Measurements from ENCODE around the gene CTSG.

The CTSG gene, protein sequence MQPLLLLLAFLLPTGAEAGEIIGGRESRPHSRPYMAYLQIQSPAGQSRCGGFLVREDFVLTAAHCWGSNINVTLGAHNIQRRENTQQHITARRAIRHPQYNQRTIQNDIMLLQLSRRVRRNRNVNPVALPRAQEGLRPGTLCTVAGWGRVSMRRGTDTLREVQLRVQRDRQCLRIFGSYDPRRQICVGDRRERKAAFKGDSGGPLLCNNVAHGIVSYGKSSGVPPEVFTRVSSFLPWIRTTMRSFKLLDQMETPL

DNA sequence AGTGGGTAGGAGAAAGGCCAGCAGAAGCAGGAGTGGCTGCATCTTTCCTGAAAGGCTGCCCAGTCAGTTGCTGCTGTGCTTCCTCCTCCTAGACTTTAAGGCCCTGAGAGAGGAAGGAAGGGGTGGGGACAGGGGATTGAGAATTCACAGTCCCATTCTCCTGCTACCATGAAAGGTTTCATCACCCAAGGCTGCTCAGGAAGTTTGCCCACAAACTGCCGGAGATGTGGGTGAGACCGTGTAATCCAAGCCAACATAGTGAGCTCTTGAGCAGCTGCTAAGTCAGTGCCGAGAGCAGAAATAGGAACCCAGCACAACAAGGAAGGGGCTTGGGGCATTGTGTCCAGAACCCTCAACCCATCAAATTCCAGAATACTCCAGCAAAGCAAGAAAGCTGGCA, at the start of gene CTSG:
CTSG (minus strand) TSS at position 69 of the 400 bp plus-strand sequence; CDS start at position 42, 27 bp downstream.
- Histone ChIP-seq H3K27ac (ENCODE audit: low read length) (no peak within 1 kb of the TSS), H3K4me1 (ENCODE audit: insufficient read depth, low read length) (no peaks in the 10 kb centered on the region), H3K27me3 (ENCODE audit: insufficient read depth, low read length) (no peaks in the 10 kb centered on the region), H3K4me3 (ENCODE audit: low read length) (no peak within 1 kb of the TSS), H3K9me3 (ENCODE audit: insufficient read depth, low read depth, low read length) (no peaks in the 10 kb centered on the region), H3K36me3 (ENCODE audit: insufficient read depth, low read depth, low read length) (no peaks in the 10 kb centered on the region), H3K9ac (ENCODE audit: low read depth, low read length) (no peak within 1 kb of the TSS)

DNA sequence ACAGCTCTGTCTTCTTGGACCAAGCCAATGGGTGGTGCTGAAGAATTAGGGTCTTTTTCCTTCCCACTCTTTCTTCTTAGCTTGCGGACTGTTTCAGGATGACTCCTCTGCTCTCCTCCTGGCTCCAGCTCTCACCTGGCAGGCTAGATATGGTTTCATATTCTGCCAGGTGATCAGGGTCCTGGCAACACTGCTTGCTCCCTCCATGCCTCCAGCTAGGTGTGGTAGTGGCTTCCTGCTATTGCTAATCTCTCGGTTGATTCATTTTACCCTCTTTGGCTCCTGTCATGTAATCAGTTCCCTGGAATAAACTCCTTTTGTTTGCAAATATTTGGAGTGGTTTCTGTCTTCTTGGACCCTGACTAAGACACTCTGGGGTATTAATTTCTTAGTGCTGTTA, 37.7 kb upstream of the CTSG start:
- Histone ChIP-seq H3K9me3 (ENCODE audit: insufficient read depth, low read depth, low read length) (no peaks in the 10 kb centered on the region), H3K27ac (ENCODE audit: low read length) (no peak overlapping the region), H3K36me3 (ENCODE audit: insufficient read depth, low read depth, low read length) (no peaks in the 10 kb centered on the region), H3K27me3 (ENCODE audit: insufficient read depth, low read length) (no peaks in the 10 kb centered on the region), H3K4me3 (ENCODE audit: low read length) (no peak overlapping the region), H3K4me1 (ENCODE audit: insufficient read depth, low read length) (no peaks in the 10 kb centered on the region), H3K9ac (ENCODE audit: low read depth, low read length) (no peak overlapping the region)

DNA sequence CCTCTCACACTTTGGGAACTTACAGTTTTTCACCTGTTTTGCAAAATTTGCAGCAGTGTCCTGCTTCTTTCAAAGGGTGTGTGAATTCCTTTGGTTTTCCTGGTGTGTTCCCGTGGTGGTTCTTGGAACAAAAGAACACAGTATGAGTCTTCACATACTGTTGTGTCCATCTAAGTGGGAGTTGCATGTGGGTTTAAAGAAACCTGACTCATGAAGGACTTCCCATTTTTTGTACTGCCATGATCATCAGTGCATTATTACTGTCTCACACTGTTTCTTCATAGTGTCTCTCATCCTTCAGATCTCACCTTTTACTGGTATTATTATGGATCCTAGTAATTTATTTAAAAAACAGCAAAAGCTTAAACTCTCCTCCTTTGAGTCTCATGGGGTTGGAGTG, 37.2 kb upstream of the CTSG start:
- Histone ChIP-seq H3K27ac (ENCODE audit: low read length) (no peak overlapping the region), H3K4me1 (ENCODE audit: insufficient read depth, low read length) (no peaks in the 10 kb centered on the region), H3K9me3 (ENCODE audit: insufficient read depth, low read depth, low read length) (no peaks in the 10 kb centered on the region), H3K36me3 (ENCODE audit: insufficient read depth, low read depth, low read length) (no peaks in the 10 kb centered on the region), H3K4me3 (ENCODE audit: low read length) (no peak overlapping the region), H3K9ac (ENCODE audit: low read depth, low read length) (no peak overlapping the region), H3K27me3 (ENCODE audit: insufficient read depth, low read length) (no peaks in the 10 kb centered on the region)

DNA sequence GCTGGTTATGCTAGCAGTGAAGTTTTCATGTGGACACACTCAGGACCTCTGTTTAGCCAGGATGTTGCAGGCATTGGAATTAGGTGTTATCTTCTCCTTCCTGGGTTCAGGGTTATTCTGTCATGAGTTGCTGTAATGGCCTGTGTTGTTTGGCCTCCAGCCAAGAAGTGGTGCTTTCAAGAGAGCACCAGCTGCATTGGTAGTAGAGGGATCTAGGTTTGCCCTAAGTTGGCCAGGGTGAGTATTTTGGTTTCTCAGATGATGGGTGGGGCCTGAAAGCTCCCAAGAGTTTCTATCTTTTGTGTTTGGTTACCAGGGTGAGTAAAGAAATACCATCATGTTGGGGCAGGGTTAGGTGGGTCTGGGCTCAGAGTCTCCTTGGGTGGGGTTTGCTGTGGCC, 36.1 kb upstream of the CTSG start:
- Histone ChIP-seq H3K27ac (ENCODE audit: low read length) (no peak overlapping the region), H3K27me3 (ENCODE audit: insufficient read depth, low read length) (no peaks in the 10 kb centered on the region), H3K4me3 (ENCODE audit: low read length) (no peak overlapping the region), H3K36me3 (ENCODE audit: insufficient read depth, low read depth, low read length) (no peaks in the 10 kb centered on the region), H3K9ac (ENCODE audit: low read depth, low read length) (no peak overlapping the region), H3K4me1 (ENCODE audit: insufficient read depth, low read length) (no peaks in the 10 kb centered on the region), H3K9me3 (ENCODE audit: insufficient read depth, low read depth, low read length) (no peaks in the 10 kb centered on the region)

DNA sequence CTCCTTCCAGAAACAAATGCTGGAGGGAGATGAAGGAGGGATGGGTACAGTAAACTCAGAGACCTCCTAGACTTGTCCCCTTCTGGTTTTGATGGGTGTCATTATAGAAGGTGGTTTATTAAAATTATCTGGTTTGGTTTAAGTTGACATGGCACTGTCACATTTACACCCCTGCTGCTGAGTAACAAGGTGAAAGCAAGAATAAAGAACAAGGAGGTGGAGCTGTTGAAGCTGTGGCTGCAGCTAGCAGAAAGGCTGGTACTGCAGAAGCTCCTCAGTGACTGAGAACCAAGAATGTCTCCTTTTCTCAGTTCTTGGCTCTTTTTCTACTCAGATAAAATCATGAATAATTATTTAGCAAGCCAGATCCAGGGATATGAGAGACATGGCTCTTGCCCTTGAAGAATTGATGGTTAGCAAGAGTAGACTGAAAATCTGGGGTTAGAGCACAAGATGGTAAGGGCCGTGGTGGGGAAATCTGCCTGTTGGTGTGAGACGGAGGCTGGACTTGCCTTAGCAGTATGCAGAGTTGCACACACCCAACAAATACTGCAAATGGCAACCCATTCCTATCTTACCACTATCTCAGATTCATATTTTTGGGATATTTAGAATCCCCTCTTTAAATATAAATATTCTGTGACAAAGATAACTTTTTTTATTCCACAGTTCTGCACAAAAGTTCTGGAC, 33.8 kb upstream of the CTSG start, which contains the start of gene GZMH:
GZMH (minus strand) TSS at position 31 of the 690 bp plus-strand sequence. CDS start 72 bp downstream, outside the sequence.
- Histone ChIP-seq H3K4me3 (ENCODE audit: low read length) (no peak within 1 kb of the TSS), H3K4me1 (ENCODE audit: insufficient read depth, low read length) (no peaks in the 10 kb centered on the region), H3K27ac (ENCODE audit: low read length) (no peak within 1 kb of the TSS), H3K27me3 (ENCODE audit: insufficient read depth, low read length) (no peaks in the 10 kb centered on the region), H3K9me3 (ENCODE audit: insufficient read depth, low read depth, low read length) (no peaks in the 10 kb centered on the region), H3K36me3 (ENCODE audit: insufficient read depth, low read depth, low read length) (no peaks in the 10 kb centered on the region), H3K9ac (ENCODE audit: low read depth, low read length) (no peak within 1 kb of the TSS)

DNA sequence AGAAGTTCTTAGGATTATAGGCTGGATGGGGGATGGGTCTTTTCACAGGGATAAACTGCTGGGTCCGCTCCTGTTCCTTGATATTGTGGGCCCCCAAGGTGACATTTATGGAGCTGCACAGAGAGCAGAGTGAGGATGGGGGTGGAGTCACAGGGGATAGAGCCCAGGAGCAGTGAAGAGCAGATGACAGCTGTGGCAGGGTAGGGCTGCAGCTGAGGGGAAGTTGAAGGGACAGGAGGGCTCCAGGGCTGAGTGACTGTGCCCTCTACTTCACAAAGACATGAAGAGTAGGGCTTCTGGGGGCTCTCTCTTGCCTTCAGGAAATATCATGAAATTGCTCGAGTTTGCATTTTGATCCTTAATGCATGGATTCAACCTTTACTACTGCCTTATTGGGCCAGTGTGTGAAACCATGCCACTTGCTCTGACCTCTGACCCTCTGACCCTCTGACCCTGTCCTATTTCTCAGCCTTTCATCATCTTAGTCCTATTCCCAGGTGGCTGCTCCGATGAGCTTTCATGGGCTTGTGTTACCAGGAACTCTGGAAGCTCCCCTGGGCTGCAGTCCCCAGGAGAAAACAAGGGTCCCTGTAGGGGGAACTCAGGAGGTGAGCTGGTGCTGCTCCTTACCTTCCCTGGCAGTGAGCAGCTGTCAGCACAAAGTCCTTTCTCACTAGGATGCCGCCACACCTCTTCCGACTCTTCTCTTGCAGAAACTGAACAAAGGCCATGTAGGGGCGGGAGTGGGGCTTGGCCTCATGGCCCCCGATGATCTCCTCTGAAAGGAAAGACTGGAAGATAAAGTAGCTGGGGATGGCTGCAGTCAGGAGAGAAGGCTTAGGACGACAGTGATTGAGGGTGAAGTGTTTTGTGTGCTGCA, 31.8 kb upstream of the CTSG start:
- Histone ChIP-seq H3K4me3 (ENCODE audit: low read length) (no peak overlapping the region), H3K9ac (ENCODE audit: low read depth, low read length) (no peak overlapping the region), H3K27me3 (ENCODE audit: insufficient read depth, low read length) (no peaks in the 10 kb centered on the region), H3K27ac (ENCODE audit: low read length) (no peak overlapping the region), H3K4me1 (ENCODE audit: insufficient read depth, low read length) (no peaks in the 10 kb centered on the region), H3K9me3 (ENCODE audit: insufficient read depth, low read depth, low read length) (no peaks in the 10 kb centered on the region), H3K36me3 (ENCODE audit: insufficient read depth, low read depth, low read length) (no peaks in the 10 kb centered on the region)

DNA sequence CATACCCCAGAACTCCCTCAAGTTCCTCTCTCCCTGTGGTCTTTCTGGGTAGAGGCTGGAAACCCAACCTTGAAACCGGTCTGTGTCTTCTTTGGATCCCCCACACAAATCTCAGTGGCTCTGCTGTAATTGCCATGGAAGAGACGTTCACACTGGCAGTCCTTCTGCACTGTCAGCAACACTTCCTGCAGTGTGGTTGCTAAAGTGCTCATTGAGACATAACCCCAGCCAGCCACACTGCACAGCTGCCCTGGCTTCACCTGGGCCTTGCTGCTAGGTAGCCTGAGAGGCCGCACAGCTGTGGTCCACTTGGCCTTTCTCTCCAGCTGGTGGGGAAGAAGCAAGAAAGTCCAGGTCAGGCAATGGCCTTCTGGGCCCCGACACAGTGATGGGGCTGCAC, 31.0 kb upstream of the CTSG start:
- Histone ChIP-seq H3K27me3 (ENCODE audit: insufficient read depth, low read length) (no peaks in the 10 kb centered on the region), H3K9me3 (ENCODE audit: insufficient read depth, low read depth, low read length) (no peaks in the 10 kb centered on the region), H3K36me3 (ENCODE audit: insufficient read depth, low read depth, low read length) (no peaks in the 10 kb centered on the region), H3K9ac (ENCODE audit: low read depth, low read length) (no peak overlapping the region), H3K27ac (ENCODE audit: low read length) (no peak overlapping the region), H3K4me1 (ENCODE audit: insufficient read depth, low read length) (no peaks in the 10 kb centered on the region), H3K4me3 (ENCODE audit: low read length) (no peak overlapping the region)

DNA sequence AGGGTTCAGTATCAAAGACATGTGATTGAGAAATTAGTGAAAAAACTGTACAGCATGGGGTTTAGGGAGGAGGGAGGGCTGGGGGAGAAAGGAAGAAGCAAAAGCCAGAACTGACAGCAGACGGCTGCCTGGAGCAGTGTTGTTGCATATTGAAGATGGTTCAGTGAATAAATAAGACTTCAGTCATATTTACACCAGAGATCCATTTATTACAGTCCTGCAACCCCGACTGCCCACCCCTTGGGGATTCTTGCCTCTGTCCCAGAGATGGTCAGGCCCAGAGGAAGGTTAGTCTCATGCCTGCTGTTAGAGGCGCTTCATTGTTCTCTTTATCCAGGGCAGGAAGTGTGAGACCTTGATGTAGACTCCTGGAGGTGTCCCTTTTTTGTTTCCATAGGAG, 30.2 kb upstream of the CTSG start:
- H3K4me3 ChIP-seq (ENCODE audit: low read length) = no peak overlapping the region
- no peak overlapping the region for H3K27ac ChIP-seq (ENCODE audit: low read length)
- no peak overlapping the region for H3K9ac ChIP-seq (ENCODE audit: low read depth, low read length)
- no peaks in the 10 kb centered on the region for H3K4me1 ChIP-seq (ENCODE audit: insufficient read depth, low read length)
- no peaks in the 10 kb centered on the region for H3K9me3 ChIP-seq (ENCODE audit: insufficient read depth, low read depth, low read length)
- no peaks in the 10 kb centered on the region for H3K27me3 ChIP-seq (ENCODE audit: insufficient read depth, low read length)
- H3K36me3 ChIP-seq (ENCODE audit: insufficient read depth, low read depth, low read length) = no peaks in the 10 kb centered on the region

DNA sequence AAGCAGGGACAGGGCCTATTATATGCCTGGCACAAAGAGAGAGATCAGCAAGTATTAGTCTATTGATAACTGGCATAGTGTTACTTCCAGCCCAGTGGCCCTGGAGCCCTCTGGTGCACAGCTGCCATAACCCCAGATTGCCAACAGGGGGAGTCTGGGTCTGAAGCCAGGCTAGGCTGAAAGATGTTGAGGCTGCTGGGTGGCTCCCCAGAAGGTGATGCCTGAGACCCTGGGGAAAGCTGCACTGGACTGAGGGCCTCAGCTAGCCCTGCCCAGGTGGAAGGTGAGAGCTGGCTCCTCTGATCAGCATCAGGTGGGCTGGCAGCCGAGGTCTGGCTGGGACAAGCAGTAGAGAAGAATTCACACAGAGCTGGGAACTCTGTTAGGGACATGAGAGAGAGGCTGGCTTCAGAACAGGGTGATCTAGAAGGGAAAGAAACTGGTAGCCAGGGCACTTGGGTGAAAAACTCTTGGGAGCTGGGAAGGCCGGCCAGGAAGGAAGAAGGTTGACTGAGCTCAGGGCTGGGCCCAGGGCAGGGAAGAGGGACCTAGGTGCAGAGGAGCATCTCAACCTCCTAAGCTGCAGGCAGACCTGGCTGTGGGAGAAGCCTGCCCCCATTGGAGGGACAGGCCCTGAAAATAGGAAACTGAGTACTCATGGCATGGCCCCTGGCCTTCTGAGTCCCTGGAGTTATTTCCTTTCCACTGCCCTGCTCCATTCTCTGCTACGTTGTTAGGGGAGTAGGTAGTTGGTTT, 29.6 kb upstream of the CTSG start:
- Histone ChIP-seq H3K4me1 (ENCODE audit: insufficient read depth, low read length) (no peaks in the 10 kb centered on the region), H3K9me3 (ENCODE audit: insufficient read depth, low read depth, low read length) (no peaks in the 10 kb centered on the region), H3K27ac (ENCODE audit: low read length) (no peak overlapping the region), H3K4me3 (ENCODE audit: low read length) (no peak overlapping the region), H3K9ac (ENCODE audit: low read depth, low read length) (no peak overlapping the region), H3K27me3 (ENCODE audit: insufficient read depth, low read length) (no peaks in the 10 kb centered on the region), H3K36me3 (ENCODE audit: insufficient read depth, low read depth, low read length) (no peaks in the 10 kb centered on the region)

DNA sequence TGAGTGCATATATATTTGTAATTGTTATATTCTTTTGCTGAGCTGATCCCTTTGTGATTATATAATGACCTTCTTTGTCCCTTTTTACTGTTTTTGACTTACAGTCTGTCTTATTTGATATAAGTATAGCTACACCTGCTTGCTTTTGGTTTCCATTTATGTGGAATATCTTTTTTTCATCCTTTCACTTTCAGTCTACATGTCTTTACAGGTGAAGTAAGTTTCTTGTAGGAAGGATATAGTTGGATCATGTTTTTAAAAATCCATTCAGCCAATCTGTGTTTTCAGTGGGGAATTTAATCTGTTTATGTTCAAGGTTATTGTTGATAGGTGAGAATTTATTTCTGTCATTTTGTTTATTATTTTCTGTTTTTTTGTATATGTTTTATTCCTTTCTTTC, 21.4 kb upstream of the CTSG start:
- peaks cover 8% of the 10 kb centered on the region; the same call in 1 of the 2 replicates for H3K9me3 ChIP-seq (ENCODE audit: insufficient read depth, low read depth, low read length)
- H3K4me3 ChIP-seq (ENCODE audit: low read length) = no peak overlapping the region
- H3K9ac ChIP-seq (ENCODE audit: low read depth, low read length) = no peak overlapping the region
- H3K27ac ChIP-seq (ENCODE audit: low read length) = no peak overlapping the region
- H3K27me3 ChIP-seq (ENCODE audit: insufficient read depth, low read length) = no peaks in the 10 kb centered on the region
- no peaks in the 10 kb centered on the region for H3K36me3 ChIP-seq (ENCODE audit: insufficient read depth, low read depth, low read length)
- no peaks in the 10 kb centered on the region for H3K4me1 ChIP-seq (ENCODE audit: insufficient read depth, low read length)

DNA sequence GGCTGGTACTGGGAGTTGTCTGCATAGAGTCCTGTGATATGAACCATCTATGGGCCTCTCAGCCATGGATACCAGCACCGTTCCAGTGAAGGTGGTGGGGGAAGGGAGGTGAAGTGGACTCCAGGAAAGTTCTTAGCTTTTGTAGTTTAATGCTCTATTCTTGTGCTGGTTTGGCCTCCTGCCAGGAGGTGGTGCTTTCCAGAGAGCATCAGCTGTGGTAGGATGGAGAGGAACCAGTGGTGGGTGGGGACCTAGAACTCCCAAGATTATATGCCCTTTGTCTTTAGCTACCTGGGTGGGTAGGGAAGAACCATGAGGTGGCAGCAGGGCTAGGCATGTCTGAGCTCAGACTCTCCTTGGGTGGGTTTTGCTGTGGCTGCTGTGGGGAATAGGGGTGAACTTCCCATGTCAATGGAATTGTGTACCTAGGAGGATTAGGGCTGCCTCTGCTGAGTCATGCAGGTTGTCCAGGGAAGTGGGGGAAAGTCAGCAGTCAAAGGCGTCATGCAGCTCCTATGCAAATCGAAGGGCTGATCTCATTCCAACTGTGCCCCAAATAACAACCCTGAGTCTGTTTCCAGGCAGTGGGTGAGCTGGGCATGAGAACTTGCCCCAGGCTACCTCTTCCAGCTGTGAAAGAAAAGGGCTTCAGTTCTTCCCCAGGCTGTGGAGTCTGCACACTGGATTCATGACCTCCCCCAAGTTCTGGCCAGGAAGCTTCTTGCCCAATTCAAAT, 19.2 kb upstream of the CTSG start:
- Histone ChIP-seq H3K27ac (ENCODE audit: low read length) (no peak overlapping the region), H3K36me3 (ENCODE audit: insufficient read depth, low read depth, low read length) (no peaks in the 10 kb centered on the region), H3K9me3 (ENCODE audit: insufficient read depth, low read depth, low read length) (peaks cover 10% of the 10 kb centered on the region; the same call in 1 of the 2 replicates), H3K4me3 (ENCODE audit: low read length) (no peak overlapping the region), H3K9ac (ENCODE audit: low read depth, low read length) (no peak overlapping the region), H3K4me1 (ENCODE audit: insufficient read depth, low read length) (no peaks in the 10 kb centered on the region), H3K27me3 (ENCODE audit: insufficient read depth, low read length) (no peaks in the 10 kb centered on the region)
